GM21360 (cell line): ENCODE data around the gene NUP62CL.

Experiments
- ATAC-seq: cut with Tn5 transposase; IDR thresholded peaks from one replicate; pipeline ENCODE4 v1.9.1; 2021; ENCODE audit warnings: mild to moderate bottlenecking, moderate library complexity; ENCODE audit not compliant: unreplicated experiment

NUP62CL gene

GRCh38 chrX:107154787-107155620 lies 51.2 kb downstream of the NUP62CL start:
- no peak for ATAC-seq

DNA sequence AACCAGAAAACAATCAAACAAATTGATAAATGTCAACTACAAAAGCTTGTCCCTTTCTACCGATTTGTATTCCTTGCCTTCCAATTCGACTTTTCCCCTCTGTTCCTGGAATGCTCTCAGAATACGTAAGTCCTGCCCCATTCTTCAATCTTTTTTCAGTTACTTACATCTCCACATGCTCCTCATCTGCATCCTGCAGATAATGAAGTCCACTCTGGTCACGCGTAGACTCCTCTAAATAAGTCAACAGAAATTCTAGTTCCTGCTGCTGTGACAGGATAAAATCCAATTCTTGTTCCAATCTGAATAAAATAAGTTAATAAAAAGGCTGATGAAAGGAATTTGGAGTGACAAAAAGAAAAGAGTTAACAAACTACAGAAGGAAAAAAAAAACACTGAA lies 53.2 kb downstream of the NUP62CL start:
- ATAC-seq: no peak

DNA sequence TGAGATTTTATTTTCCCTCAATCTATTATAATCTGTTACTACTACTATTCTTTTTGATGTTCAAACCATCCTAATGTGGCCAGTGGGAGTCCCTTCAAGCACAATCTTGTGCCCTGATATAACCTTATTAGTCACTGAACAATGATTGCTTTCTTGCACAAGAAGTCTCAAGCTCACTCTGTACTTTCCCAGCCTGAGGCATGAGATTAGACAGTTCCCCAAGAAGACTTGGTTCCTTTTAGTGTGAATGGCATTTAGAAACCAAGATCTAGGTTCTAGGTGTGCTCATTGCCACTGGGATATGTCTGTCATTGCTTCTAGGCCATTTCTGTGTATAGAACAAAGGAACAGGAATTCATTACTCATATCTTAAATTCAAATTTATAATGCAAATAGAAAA lies 59.6 kb downstream of the NUP62CL start:
- no peak for ATAC-seq

- ATAC-seq: no peak
These were observed 70.3 kb downstream of the NUP62CL start for GRCh38 chrX:107135965-107136307.

- ATAC-seq: no peak
These were observed 70.9 kb downstream of the NUP62CL start for GRCh38 chrX:107135049-107135964.

- ATAC-seq: no peak
These were observed 82.5 kb downstream of the NUP62CL start for GRCh38 chrX:107123750-107124149.

GRCh38 chrX:107119283-107119682 lies 87.0 kb downstream of the NUP62CL start:
- ATAC-seq: no peak

GRCh38 chrX:107118322-107119147 lies 87.7 kb downstream of the NUP62CL start, which contains the start of gene RBM41:
Gene RBM41 (minus strand): TSS chrX:107118822. CDS start chrX:107118773, 49 bp downstream.
- peak; percentile 100 for ATAC-seq

- peak; percentile 12 for ATAC-seq
These were observed 88.3 kb downstream of the NUP62CL start for GRCh38 chrX:107117993-107118321.

DNA sequence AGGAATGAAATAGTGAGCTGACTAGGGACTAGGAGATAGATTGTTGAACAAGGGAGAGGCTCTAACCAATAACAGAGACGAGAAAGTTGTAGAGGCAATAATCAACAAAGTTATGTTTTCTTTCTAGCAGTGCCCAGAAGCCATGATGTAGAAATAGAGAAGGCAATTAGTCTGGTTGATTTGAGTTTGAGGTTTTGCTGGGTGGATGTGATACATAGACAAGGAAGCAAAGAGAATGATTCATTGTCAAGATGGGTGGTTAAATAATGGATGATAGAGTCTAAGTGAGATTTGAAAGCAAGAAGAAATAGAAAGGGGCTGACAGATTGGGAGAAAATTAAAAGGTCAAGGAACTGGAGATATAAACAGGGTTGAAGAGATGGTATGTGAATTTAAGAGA lies 98.8 kb downstream of the NUP62CL start:
- no peak for ATAC-seq

DNA sequence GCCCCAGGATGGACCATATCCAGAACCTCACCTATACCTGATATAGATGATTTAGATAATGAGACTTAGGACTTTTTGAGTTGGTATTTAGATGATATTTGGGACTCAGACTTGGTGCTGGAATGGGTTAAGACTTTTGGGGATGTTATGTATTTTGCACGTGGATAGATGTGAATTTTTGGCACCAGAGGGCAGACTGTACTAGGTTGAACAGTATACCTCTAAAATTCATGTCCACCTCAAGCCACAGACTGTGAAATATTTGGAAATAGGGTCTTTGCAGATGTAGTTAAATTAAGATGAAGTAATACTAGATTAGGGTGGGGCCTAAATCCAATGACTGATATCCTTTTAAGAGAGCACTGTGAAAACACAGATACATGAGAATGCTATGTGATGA lies 103.3 kb downstream of the NUP62CL start:
- ATAC-seq: no peak

DNA sequence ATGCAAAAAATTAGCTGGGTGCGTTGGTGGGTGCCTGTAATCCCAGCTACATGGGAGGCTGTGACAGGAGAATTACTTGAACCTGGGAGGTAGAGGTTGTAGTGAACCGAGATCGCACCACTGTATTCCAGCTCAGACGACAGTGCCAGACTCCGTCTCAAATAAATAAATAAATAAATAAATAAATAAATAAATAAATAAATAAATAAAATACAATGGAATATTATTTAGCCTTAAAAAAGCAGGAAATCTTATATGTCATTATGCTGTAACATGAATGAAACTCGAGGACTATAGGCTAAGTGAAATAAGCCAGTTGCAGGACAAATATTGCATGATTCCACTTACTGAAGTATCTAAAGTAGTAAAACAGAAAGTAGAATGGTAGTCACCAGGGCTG lies 130.1 kb downstream of the NUP62CL start:
- no peak for ATAC-seq
